Stomach smooth muscle (tissue), 2 donors: ENCODE data around the gene RRAS.

Source experiments
- H3K27ac ChIP-seq: one replicate; pipeline ENCODE4 v1.7.0; 2013; ENCODE audit warnings: mild to moderate bottlenecking, low read length, inconsistent platforms
- H3K27me3 ChIP-seq, 2 donors: one replicate each; pipeline ENCODE4 v1.7.0; 2013; ENCODE audit warnings: low read length in 2 of 2; ENCODE audit not compliant: insufficient read depth in 2 of 2, control insufficient read depth in 1 of 2
- H3K36me3 ChIP-seq, 2 donors: one replicate each; pipeline ENCODE4 v1.7.0; 2013; ENCODE audit warnings: low read length in 2 of 2; ENCODE audit not compliant: control insufficient read depth in 2 of 2, insufficient read depth in 2 of 2
- H3K4me1 ChIP-seq: one replicate; pipeline ENCODE4 v1.7.0; 2013; ENCODE audit warnings: low read length; ENCODE audit not compliant: control insufficient read depth, insufficient read depth
- H3K4me3 ChIP-seq, 2 donors: one replicate each; pipeline ENCODE4 v1.7.0; 2013; ENCODE audit warnings: low read length in 2 of 2
- H3K9ac ChIP-seq, 2 donors: one replicate each; pipeline ENCODE4 v1.7.0; 2013; ENCODE audit warnings: low read length in 2 of 2, mild to moderate bottlenecking in 1 of 2
- H3K9me3 ChIP-seq, 2 donors: one replicate each; pipeline ENCODE4 v1.7.0; 2013; ENCODE audit warnings: low read length in 2 of 2; ENCODE audit not compliant: control insufficient read depth in 2 of 2
- donor health status: healthy.
- donor health status: Pancreatic carcinoma.

RRAS gene

GRCh38 chr19:49683814-49684250 is 43.9 kb upstream of the RRAS start:
- Histone ChIP-seq H3K9me3 (no peaks in the 10 kb centered on the region), H3K4me3 (no peak overlapping the region), H3K9ac (no peak overlapping the region), H3K27ac (no peak overlapping the region), H3K4me1 (peaks cover 20% of the 10 kb centered on the region), H3K27me3 (peaks cover 0 to 1% of the 10 kb centered on the region in 2 donors), H3K36me3 (peaks cover 39 to 46% of the 10 kb centered on the region in 2 donors)

- Histone ChIP-seq H3K4me1 (peaks cover 30% of the 10 kb centered on the region), H3K9ac (no peak overlapping the region), H3K36me3 (peaks cover 39 to 41% of the 10 kb centered on the region in 2 donors), H3K4me3 (no peak overlapping the region), H3K9me3 (no peaks in the 10 kb centered on the region), H3K27ac (no peak overlapping the region), H3K27me3 (no peaks in the 10 kb centered on the region)
Observed at GRCh38 chr19:49682274-49682673, 42.3 kb upstream of the RRAS start.

- H3K4me1 ChIP-seq = peaks cover 30% of the 10 kb centered on the region
- H3K36me3 ChIP-seq = peaks cover 35 to 41% of the 10 kb centered on the region in 2 donors
- H3K4me3 ChIP-seq = no peak overlapping the region
Observed at GRCh38 chr19:49681830-49682229, 41.9 kb upstream of the RRAS start.

GRCh38 chr19:49680421-49681351 is 40.7 kb upstream of the RRAS start:
- H3K9me3 ChIP-seq = no peaks in the 10 kb centered on the region
- peaks cover 30 to 33% of the 10 kb centered on the region in 2 donors for H3K36me3 ChIP-seq
- H3K9ac ChIP-seq = peak overlapping the region in 1 of 2 donors; percentile 23
- H3K27me3 ChIP-seq = no peaks in the 10 kb centered on the region
- H3K4me3 ChIP-seq = peak overlapping the region; percentile 40
- peaks cover 33% of the 10 kb centered on the region for H3K4me1 ChIP-seq
- H3K27ac ChIP-seq = peak overlapping the region; percentile 53

More at GRCh38 chr19:49681830-49682229, 41.9 kb upstream of the RRAS start:
- Histone ChIP-seq H3K9ac (no peak overlapping the region), H3K27me3 (no peaks in the 10 kb centered on the region), H3K27ac (no peak overlapping the region), H3K9me3 (no peaks in the 10 kb centered on the region)

GRCh38 chr19:49679771-49680413 is 39.9 kb upstream of the RRAS start:
- Histone ChIP-seq H3K36me3 (peaks cover 23 to 26% of the 10 kb centered on the region in 2 donors), H3K27ac (peak overlapping the region; percentile 53), H3K27me3 (no peaks in the 10 kb centered on the region), H3K9me3 (no peaks in the 10 kb centered on the region), H3K4me3 (peak overlapping the region; percentile 40), H3K4me1 (peaks cover 33% of the 10 kb centered on the region), H3K9ac (no peak overlapping the region)

GRCh38 chr19:49678985-49679770 is 39.2 kb upstream of the RRAS start:
- no peaks in the 10 kb centered on the region for H3K27me3 ChIP-seq
- H3K36me3 ChIP-seq = peaks cover 17 to 20% of the 10 kb centered on the region in 2 donors
- H3K9ac ChIP-seq = no peak overlapping the region
- no peak overlapping the region for H3K27ac ChIP-seq
- H3K9me3 ChIP-seq = no peaks in the 10 kb centered on the region
- no peak overlapping the region for H3K4me3 ChIP-seq
- peaks cover 33% of the 10 kb centered on the region for H3K4me1 ChIP-seq

- H3K36me3 ChIP-seq = peaks cover 10 to 11% of the 10 kb centered on the region in 2 donors
- H3K4me1 ChIP-seq = peaks cover 33% of the 10 kb centered on the region
Observed at GRCh38 chr19:49677901-49678674, 38.1 kb upstream of the RRAS start.

GRCh38 chr19:49677231-49677900 is 37.4 kb upstream of the RRAS start, which contains the start of gene PRMT1:
TSS of gene PRMT1 (plus strand) at chr19:49677271. CDS start at chr19:49677281, 10 bp downstream.
- Histone ChIP-seq H3K4me3 (peak within 1 kb of the TSS; percentile 94 to 96), H3K27me3 (no peaks in the 10 kb centered on the region), H3K4me1 (peaks cover 34% of the 10 kb centered on the region), H3K36me3 (peaks cover 7 to 8% of the 10 kb centered on the region in 2 donors), H3K9me3 (no peaks in the 10 kb centered on the region), H3K27ac (peak within 1 kb of the TSS; percentile 96), H3K9ac (peak within 1 kb of the TSS; percentile 97 to 98)

More at GRCh38 chr19:49677901-49678674, 38.1 kb upstream of the RRAS start:
- Histone ChIP-seq H3K9me3 (no peaks in the 10 kb centered on the region), H3K9ac (peak overlapping the region; percentile 47 to 98), H3K4me3 (peak overlapping the region; percentile 94 to 96), H3K27me3 (no peaks in the 10 kb centered on the region), H3K27ac (peak overlapping the region; percentile 96)

GRCh38 chr19:49676784-49677230 is 36.9 kb upstream of the RRAS start:
- Histone ChIP-seq H3K4me1 (peaks cover 40% of the 10 kb centered on the region), H3K36me3 (peaks cover 1 to 2% of the 10 kb centered on the region in 2 donors), H3K27me3 (no peaks in the 10 kb centered on the region), H3K27ac (peak overlapping the region; percentile 96), H3K9ac (peak overlapping the region; percentile 93 to 98), H3K4me3 (peak overlapping the region; percentile 94 to 96), H3K9me3 (no peaks in the 10 kb centered on the region)
